ENCODE results near the gene SNX30.

SNX30 gene

GRCh38 chr9:112752334-112753125 is 2.0 kb downstream of the SNX30 start:
- DNase-seq: no peak

- no peak for DNase-seq
Measured at GRCh38 chr9:112753725-112754124, 3.2 kb downstream of the SNX30 start.

- no peak for DNase-seq
Measured at GRCh38 chr9:112754578-112754977, 4.0 kb downstream of the SNX30 start.

GRCh38 chr9:112755016-112755427 is 4.5 kb downstream of the SNX30 start:
- DNase-seq: no peak

- DNase-seq: no peak
Measured at GRCh38 chr9:112755675-112756074, 5.1 kb downstream of the SNX30 start.

GRCh38 chr9:112757282-112757883 is 6.8 kb downstream of the SNX30 start:
- no peak for DNase-seq

- DNase-seq: no peak
Measured at GRCh38 chr9:112757940-112758339, 7.4 kb downstream of the SNX30 start.

GRCh38 chr9:112760821-112761220 is 10.3 kb downstream of the SNX30 start:
- DNase-seq: no peak

GRCh38 chr9:112761912-112762655 is 11.5 kb downstream of the SNX30 start:
- no peak for DNase-seq

GRCh38 chr9:112762726-112763518 is 12.4 kb downstream of the SNX30 start:
- no peak for DNase-seq

- DNase-seq: no peak
Measured at GRCh38 chr9:112764344-112764743, 13.8 kb downstream of the SNX30 start.

- DNase-seq: no peak
Measured at GRCh38 chr9:112764837-112765236, 14.3 kb downstream of the SNX30 start.

- no peak for DNase-seq
Measured at GRCh38 chr9:112765281-112765680, 14.7 kb downstream of the SNX30 start.

- no peak for DNase-seq
Measured at GRCh38 chr9:112771359-112772214, 21.0 kb downstream of the SNX30 start.

- no peak for DNase-seq
Measured at GRCh38 chr9:112772215-112772509, 21.6 kb downstream of the SNX30 start.

GRCh38 chr9:112772551-112772950 is 22.0 kb downstream of the SNX30 start:
- DNase-seq: no peak

- no peak for DNase-seq
Measured at GRCh38 chr9:112774006-112774996, 23.7 kb downstream of the SNX30 start.

- DNase-seq: no peak
Measured at GRCh38 chr9:112777914-112778313, 27.4 kb downstream of the SNX30 start.

- DNase-seq: no peak
Measured at GRCh38 chr9:112780450-112781036, 30.0 kb downstream of the SNX30 start.

- DNase-seq: no peak
Measured at GRCh38 chr9:112782218-112782617, 31.7 kb downstream of the SNX30 start.

Data from hippocampal formation (tissue), 2 donors.